Suprapubic skin (tissue), 4 donors: ENCODE data around the gene IL4I1.

Experiments
- CTCF ChIP-seq, 2 donors: fragments of 200-600 bp in 1 of 2; fragments of 450-650 bp in 1 of 2; sonication (generic) in 1 of 2; IDR thresholded peaks; one replicate each; pipeline ENCODE4 v1.5.1; 2016 to 2019; ENCODE audit warnings: antibody characterized with exemption in 2 of 2, mild to moderate bottlenecking in 1 of 2, moderate library complexity in 1 of 2
- POLR2A ChIP-seq, 2 donors: fragments of 450-650 bp; IDR thresholded peaks; one replicate each; pipeline ENCODE4 v1.6.1; 2017; ENCODE audit warnings: antibody characterized with exemption in 2 of 2, mild to moderate bottlenecking in 2 of 2, moderate library complexity in 2 of 2
- POLR2AphosphoS5 ChIP-seq, 3 donors: sonication (generic); formaldehyde crosslinking; IDR thresholded peaks; one replicate each; pipeline ENCODE4 v1.6.1; 2017; ENCODE audit warnings: antibody characterized with exemption in 3 of 3

- no peak for TF ChIP-seq CTCF (IDR thresholded peaks at IDR 0.05)
- no peak for TF ChIP-seq POLR2A (IDR thresholded peaks at IDR 0.05)
- TF ChIP-seq POLR2AphosphoS5 (IDR thresholded peaks at IDR 0.05): no peak
These were observed 11.9 kb downstream of the IL4I1 start for GRCh38 chr19:49884760-49885159.
